ENCODE data around the gene RAB44.

Gene RAB44

DNA sequence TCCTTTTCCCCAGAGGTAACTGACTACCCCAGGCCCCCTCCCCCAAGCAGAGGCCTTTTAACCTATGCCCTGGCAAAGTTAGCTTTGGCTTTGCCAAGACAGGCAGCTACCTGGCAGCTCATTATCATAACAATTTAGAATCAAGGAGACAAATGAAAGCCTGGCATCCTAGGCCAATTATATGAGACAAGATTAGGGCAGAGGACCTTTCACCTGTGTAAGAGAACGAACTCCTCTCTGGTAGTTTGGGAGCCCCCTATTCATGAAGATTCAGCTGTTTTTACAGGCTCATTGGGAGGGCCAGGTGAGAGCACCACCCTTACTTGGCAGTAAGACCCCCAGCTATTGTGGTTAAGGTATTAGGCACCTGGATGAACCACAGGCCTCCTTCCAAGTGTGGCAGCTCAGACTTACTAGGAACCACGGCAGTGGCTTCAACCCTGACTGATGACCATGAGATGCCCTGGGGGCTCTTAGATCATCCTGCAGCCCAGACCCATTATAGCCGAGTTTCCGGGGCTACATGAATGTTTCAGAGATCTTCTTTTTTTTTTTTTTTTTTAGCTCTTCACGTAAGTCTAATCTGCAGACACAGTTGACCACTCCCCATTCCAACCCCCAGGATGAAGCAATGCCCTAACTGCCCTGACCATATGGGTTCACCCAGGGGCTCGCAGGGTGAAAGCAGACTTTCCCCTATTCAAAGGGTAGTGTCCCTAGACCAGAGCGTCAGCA is 56.2 kb downstream of the RAB44 start:
- peak; percentile 50 for DNase-seq

DNA sequence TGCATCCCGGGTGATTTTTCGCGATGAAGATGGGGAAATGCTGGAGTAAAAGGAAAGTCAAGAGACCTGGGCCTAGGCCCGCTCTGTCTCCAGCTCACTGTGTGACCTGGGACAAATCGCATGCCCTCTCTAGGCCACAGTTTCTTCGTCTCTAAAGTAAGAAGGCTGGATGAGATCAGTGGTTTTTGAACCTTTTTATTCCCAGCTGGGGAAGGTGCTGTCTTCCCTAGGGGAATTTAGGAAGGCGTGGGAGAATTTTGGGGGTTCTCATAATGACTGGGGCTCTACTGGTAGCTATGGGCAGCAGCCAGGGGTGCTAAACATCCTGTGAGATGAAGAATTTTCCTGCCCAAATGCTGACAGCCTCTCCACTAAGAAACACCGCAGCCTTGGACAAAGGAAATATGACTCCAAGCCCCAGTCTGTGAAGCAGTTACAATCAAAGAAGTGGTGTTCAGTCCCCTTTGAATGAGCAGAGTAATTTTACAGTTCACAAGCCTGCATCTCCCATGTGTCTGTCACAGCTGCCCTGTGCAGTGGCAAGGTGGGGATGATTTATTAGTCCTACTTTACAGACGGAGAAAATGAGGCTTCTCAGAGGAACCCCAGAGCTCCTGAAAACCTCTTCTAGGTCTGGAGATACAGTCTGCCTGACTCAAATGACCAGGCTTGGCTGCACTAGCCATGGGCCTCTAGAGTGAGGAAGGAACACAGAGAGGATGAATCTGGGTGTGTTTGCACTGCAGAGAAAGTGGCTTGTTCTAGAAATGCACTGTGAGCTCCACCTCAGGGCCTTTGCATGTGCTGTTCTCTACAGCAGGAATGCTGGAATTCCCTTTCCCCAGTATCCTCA is 57.2 kb downstream of the RAB44 start:
- no peak for DNase-seq

DNA sequence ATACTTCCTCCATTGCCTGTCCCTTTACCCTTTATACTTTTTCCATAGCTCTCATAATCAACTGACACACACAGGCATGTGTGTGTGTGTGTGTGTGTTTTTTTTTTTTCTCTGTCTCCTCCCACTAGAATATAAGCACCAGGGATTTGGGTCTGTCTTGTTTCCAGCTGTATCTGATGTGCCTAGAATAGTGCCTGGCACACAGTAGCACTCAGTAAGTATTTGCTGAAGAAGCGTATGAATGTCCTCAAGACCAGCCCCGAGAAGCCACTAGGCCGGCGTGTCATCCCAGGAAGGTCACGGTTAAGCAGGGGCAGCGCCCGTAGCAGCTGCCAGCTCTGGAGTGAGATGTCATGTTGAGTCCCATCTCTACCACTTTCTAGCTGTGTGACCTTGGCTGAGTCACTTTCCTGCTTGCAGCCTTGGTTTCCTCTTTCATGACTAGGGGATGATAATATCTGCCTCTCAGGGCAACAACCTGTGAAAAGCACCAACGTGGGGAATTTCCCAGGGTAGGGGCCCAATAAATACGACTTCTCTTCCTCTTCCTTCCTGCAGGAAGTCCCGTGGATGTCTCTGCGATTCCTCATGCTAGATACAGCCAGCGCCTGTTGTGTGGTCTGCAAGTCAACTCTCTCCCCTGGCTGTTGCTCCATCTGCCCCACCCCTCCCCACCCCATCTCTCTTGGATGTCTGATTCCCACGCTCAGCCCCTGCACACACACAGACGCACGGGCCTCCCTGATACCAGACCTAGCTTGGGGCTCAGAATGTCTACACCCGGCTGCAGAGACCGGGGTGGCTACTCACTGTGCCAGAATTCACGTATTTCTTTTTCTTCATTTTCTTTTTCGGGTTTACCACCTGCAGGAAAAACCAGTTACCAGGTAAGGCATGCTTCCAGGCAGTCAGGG is 58.1 kb downstream of the RAB44 start:
- no peak for DNase-seq

DNA sequence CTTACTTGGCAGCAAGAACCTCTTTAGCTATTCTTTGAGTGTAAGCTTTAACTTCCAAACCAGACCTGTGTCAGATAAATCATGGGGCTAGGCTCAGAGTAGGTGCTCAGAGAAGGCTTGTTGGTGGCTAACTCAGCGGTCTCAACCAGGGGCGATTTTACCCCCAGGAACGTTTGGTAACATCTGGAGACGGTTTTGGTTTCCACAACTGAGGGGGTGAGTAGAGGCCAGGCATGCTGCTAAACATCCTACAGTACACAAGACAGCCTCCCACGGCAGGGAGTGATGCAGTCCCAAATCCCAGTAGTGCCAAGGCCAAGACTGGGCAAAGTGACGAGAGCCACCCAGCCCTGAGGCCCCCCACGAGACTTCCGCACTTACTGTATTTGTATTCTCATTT is 59.2 kb downstream of the RAB44 start:
- no peak for DNase-seq

DNA sequence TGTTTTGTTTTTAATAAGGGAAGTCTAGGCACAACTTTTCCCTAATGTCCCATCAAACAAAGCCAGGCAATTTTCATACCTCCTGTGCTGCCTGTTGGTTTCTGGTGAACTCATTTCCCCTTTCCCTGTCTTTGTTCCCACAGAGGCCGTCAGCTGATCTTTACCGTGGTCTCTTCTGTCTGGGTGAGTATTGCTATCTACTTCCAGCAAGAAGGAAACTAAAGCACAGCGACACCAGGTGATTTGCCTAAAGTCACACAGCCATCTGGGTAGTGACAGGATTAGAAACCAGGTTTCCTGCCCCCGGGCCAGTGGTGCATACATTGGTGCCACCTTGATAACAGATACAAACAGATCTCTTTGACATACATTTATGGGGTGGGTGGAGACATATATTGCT is 59.6 kb downstream of the RAB44 start:
- DNase-seq: no peak

DNA sequence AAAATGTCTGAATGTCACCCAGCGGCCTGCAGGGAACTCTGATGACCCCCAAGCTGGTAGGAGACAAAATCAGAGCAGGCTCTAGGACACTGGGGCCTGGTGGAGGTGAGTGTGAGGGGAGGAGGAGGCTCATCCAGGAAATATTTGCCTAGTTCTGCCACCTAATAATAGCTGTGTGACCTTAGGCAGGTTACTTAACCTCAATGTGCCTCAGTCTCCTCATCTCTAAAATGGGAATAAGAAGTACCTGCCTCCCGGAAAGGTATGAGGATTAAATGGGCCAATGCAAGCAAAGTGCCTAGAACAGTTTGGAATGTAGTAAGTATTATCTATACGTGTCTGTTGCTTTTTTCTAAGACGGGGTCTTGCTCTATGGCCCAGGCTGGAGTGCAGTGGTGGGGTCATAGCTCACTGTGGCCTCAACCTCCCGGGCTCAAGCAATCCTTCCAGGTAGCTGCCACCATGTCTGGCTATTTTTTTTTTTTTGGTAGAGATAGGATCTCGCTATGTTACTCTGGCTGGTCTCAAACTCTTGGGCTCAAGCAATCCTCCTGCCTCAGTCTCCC is 60.4 kb downstream of the RAB44 start:
- no peak for DNase-seq

DNA sequence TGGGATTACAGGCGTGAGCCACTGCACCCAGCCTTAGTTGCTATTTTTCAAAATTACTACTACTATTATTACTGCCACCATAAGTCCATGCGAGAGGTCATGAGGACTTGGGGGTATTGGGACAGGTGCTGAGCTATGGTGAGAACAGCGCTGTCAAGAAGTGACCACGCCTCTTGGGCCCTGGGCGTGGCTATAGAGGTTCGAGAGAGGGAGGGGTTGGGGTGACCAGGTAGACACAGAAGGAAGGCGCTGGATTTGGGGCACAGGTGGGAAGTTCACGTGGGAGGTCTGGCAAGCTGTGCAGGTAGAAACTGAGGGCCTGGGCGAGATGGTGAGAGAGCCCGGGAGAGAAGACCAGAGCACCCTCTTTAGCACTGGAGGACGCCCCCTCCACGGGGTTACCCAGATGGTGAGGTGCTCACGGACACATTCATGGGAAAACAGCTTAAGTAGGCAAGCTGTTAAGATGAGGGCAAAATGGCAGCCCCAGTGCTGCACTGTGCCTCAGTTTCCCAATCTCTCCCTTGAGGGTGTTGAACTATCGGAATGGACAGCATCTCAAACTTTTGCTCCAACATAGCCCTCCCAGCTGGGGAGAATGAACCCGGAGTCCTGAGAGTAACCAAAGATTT is 61.0 kb downstream of the RAB44 start:
- peak; percentile 45 for DNase-seq

DNA sequence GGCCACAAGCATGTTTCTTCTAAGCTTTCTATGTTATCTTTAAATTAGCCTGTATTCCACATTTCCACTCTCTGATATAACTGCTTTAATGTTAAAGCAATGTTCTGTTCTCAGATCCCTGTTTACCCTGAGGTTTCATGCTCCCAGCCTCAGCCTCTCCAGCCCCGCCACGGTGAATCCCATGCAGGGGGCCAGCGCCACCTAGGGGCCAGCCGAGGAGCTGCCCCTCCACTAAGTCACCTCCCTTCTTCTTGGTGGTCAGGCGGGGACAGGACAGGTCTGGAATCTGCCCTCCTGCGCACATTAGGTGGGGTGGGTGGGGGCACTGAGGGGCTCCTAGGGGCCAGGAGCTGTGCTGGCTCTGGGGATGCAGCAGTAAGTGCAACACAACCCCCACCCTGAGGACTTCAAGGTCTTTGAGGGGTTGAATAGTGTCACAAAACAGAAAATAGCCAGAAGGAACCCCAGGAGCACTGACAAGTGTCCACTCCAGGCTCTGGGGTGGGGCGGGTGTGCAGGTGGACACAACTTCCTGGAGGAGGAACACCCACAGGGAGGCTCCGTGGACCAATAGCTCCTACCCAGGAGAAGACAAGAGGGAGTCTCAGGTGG is 61.6 kb downstream of the RAB44 start:
- peak; percentile 74 for DNase-seq

DNA sequence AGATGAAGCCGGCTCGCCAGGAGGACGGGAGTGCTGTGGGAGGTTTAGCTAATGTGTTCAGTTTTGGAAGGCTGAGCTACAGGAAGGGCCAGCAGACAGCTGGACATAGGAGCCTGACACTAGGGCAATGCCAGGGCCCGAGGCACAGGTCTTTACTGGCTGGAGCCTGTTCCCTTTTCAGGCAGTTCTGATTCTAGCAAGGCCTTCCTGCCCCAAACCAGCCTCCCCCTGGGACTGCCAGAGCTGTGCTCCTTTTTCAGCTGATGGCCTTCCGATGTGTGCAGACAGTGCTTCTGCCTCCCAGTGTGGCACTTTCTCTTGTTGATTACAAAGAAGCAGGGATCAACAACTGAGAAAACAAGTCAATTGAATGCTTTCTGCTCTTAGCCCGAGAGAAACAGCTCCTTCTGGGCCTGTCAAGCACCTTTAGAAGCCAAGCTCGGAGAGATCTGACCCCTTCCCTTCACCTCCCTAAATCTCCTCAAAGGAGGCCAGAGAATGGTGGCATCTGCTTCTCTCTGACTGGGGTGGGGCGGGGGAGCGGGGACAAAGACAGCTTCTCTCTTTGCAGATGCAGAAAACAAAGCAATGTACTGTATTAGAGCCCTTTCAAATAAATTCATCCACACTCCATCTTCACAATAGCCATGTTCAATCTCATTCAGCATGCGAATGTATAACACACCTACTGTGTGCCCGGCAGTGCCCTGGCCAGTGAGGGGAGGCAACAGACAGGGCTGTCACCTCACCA is 63.2 kb downstream of the RAB44 start:
- no peak for DNase-seq

DNA sequence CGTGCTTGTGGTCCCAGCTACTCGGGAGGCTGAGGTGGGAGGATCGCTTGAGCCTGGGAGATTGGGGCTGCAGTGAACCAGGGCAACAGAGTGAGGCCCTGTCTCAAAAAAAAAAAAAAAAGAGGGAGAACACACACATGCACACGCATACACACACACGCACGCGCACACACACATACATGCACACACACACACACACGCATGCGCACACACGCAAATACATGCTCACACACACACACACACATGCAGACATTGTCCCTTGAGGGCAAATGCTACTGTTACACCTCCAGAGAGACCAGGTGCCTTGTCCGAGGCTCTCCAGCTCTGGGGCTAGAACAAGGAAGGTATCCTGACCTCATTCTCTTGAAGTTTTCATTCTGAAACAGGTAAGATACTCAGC is 64.5 kb downstream of the RAB44 start:
- DNase-seq: no peak

DNA sequence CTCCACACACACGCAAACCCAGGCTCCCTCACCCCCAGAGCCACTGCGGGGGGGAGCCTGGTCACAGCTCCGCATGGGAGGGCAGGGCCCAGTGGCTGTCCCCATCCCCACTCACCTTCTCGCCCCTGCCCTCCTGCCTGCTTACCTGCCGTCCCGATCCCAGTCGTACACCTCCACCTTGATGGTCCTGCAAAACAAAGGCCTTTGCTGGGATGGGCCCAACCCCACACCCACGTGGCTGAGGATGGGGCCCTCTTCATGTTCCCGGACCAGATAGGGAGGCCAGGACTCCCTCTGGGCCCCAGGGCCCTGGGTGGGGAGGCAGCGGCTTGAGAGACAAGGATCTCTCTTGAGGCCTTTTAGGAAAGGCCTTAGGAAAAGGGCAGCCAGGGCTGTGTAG is 67.6 kb downstream of the RAB44 start:
- no peak for DNase-seq

DNA sequence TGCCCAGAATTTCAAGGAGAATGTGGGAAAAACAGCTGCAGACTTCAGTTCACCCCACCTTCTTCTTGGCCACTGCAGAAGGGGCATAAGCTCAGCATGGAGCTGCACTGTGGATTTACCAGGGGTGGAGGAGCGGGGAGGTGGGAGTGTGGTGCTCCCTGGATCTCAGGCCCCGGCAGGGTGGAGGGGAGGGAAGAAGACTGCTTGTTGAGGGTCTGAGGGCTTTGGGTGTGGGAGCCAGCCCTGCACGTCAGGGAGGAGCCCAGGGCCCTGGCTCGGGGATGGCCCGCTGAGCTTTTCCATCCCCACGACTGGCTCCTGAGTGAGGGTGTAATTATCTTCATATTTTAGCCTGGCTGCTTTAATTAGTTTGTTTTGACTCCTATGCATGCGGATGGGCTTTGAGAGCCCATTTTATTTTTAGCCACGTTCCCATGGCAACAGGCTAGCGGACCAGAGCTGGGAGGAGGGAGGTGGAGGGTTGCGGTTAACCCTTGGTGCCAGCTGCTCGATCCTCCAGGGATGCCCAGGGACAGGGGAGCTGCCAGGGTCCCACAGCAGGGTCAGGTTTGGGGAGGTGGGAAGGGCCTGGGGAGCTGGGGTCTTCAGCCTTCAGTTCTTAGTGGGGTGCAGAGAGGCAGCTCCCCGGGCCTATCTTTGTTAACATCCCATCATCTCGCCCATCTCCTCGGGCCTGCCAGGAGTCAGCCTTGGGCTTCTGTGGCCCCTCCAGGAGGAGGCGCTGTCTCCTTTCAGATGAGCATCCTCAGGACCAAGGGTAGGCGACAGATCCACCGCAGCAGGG is 68.2 kb downstream of the RAB44 start:
- peak; percentile 78 for DNase-seq

DNA sequence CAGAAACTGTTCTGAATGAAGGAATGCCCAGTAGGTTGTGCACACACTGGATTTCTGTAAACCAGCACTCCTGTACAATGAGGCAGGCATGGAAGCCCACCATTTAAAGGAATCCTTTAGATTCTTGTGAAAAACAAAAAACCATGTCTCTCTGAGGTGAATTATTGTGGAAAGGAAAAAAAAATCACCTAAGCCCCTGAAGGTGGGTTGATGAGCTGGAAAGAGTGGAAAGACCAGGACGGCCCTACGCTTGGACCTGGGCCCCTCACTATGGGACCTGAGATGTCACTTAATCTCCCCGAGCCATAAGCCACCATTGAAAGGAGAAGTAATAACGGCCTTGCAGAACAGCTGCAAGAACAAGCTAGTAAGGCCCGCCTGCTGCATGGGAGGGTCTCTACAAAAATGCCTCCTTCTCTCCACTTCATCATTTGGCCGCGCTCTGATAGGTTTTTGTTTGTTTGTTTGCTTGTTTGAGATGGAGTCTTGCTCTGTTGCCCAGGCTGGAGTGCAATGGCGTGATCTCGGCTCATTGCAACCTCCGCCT is 68.8 kb downstream of the RAB44 start:
- no peak for DNase-seq

DNA sequence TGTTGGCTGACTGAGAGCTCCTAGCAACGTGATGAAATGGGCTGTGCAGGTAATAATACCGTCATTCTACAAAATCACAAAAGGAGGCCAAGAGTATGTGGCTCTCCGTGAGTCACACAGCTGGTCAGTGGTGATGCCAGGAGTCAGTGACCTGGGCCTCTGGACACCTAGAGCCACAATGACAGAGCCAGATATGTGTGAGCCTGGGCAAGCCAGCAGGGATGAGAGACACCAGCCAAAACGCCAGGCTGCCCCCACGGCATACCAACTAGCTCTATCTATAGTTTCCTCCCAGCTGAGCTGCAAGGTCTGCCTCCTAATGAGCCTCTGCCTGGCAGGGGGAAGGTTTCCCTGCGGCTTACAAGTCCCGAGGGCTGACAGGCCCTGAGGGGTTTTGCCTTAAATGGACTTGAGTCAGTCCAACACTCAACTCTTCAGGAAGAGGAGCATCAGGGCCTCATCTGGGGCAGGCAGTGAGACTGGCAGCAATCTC is 71.6 kb downstream of the RAB44 start:
- peak; percentile 74 for DNase-seq

DNA sequence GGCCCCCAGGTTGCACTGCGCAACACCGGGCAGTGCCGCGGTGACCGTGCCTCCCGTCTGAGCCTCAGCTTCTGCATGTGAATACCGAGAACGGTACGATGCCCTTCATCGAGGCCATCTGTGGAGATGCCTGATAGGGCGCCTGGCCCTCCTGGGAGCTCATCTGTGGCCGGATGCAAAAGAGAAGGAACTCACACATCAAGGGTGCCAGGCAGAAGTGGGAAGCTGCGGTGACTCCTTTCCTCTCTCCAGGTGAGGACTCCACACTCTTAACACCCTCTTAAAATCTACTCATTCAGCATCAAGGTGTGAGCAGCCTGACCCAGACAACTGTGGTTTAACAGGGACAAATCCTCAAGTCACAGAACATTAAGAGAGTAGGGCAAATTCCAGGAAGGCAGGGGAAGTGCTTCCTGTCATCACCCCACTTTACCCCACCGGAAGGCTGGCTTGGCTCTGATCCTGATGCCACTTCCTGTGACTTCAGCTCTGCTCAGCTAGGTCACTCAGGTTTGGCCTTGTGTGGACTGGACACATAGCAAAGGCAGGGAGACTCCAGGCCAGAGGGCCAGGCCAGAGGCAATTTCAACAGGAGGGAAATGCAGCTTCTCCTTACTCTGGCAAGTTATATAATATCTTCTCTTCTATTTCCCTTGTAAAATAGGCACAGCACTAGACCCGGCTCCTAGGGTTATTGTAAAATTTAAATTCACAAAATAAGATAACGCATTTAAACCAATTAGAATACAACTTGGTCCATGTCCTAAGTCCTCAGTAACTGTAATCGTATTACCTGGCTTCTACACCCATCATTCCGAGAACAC is 72.3 kb downstream of the RAB44 start:
- no peak for DNase-seq

DNA sequence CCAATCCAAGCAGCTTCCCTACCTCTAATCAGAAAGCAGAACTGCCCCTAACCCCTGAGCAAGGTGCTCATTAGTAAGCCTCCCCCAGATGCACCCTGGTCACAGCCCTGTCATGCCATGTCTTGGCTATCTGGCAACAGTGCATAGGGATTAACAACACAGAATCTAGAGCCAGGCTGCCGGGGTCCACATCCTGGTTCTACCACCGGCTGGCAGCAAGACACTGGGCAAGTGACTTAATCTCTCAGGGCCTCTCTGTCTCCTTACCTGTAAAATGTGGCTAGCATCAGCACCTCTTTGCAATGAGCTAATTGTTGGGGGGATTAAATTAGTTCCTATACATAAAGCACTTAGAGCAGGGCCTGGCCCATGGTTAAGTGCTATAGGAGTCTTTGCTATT is 73.5 kb downstream of the RAB44 start:
- no peak for DNase-seq

DNA sequence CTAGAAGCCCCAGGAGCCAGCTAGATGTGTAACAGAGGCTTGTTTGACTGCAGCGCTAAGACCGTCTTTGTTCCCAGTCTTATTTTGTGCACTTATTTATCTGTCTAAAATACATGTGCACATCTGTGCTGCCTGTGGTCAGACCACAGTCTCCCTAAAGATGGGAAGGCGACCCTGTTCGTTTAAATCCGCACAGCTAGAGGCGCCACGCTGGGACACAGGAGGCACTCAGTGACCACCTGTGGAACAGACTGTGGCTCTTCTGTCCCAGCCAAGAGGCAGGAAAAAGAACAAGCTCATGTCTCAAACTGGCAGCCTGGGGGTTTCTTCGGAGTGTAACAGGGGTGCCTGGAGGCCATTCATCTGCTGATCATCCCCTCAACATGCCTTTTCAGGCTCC is 74.8 kb downstream of the RAB44 start:
- DNase-seq: no peak

DNA sequence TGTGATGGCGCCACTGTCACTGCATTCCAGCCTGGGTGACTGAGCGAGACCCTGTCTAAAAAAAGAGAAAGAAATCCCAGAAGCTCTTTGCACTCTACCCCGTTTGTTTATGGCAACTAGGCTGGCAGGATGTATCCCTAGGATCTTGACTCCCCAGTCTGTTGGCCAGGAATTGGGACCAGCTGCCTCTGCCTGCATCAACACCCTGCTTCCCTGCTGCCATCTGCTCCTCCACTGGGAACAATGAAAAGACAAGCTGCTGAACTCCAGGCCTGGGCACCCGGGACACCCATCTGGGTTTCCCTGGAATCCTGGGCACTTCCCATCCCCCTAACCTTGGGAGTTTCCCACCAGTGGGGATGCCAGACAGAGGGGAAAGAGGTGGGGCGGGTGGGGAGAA is 76.7 kb downstream of the RAB44 start:
- DNase-seq: no peak

DNA sequence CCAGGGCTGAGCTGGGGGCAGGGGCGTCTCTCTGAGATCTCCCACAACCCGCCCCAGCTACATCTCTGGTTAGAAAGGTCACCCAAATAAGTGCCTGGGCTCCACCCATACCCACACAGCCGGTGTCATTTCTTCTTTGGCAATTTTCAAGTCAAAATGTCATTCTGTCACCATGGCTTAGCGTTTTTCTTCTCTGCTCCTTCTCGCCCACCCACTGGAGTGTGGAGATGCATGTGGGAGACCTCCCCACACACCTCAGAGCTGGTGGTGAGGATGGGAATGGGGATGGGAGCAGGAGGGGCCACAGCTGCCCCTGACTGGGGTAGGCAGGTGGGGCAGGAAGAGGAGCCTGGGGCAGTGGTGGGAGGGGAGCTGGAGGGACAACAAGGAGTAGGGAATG is 78.5 kb downstream of the RAB44 start:
- no peak for DNase-seq

Measured in NCI-H146 (cell line).